SK-N-SH (cell line): ENCODE measurements around the gene NRCAM.

Experiments used
- CTCF ChIP-seq: fragments of 200-600 bp; sonication (generic); IDR thresholded peaks from 2 replicates; pipeline ENCODE4 v1.6.1; 2017; ENCODE audit warnings: antibody characterized with exemption, mild to moderate bottlenecking, moderate library complexity
- ELF1 ChIP-seq: IDR thresholded peaks from 2 replicates; pipeline ENCODE4 v1.4.0; 2012
- GABPA ChIP-seq: IDR thresholded peaks from 2 replicates; pipeline ENCODE4 v1.4.0; 2012; ENCODE audit warnings: low read depth, mild to moderate bottlenecking
- POLR2AphosphoS5 ChIP-seq: IDR thresholded peaks from 2 replicates; pipeline ENCODE4 v1.6.1; 2012; ENCODE audit warnings: low read depth, low read length
- RAD21 ChIP-seq: IDR thresholded peaks from 2 replicates; pipeline ENCODE4 v1.6.1; 2012; ENCODE audit warnings: mild to moderate bottlenecking, low read length
- RFX5 ChIP-seq: IDR thresholded peaks from 2 replicates; pipeline ENCODE4 v1.6.1; 2012; ENCODE audit warnings: mild to moderate bottlenecking, improper control_type of control experiment, low read length
- SIN3A ChIP-seq: IDR thresholded peaks from 2 replicates; pipeline ENCODE4 v1.6.1; 2012; ENCODE audit warnings: low read depth, mild to moderate bottlenecking, low read length, moderate library complexity, borderline replicate concordance

GRCh38 chr7:108314551-108314950 is 141.7 kb downstream of the NRCAM start:
- TF ChIP-seq CTCF (no peak), SIN3A (no peak), ELF1 (no peak), RAD21 (no peak), RFX5 (no peak), POLR2AphosphoS5 (no peak), GABPA (no peak)
